Skeletal muscle satellite cell (primary cell): ENCODE results near the gene OGA.

Experiments
- H3K27me3 ChIP-seq: 2 replicates; pipeline ENCODE4 v1.7.0; 2013; ENCODE audit warnings: low read length; ENCODE audit not compliant: control insufficient read depth, insufficient read depth
- H3K36me3 ChIP-seq: 2 replicates; pipeline ENCODE4 v1.7.0; 2013; ENCODE audit warnings: mild to moderate bottlenecking, control low read depth, low read length; ENCODE audit not compliant: insufficient read depth
- H3K4me1 ChIP-seq: 2 replicates; pipeline ENCODE4 v1.7.0; 2013; ENCODE audit warnings: low read length; ENCODE audit not compliant: control insufficient read depth, insufficient read depth
- H3K4me2 ChIP-seq: 2 replicates; pipeline ENCODE4 v1.7.0; 2013; ENCODE audit warnings: mild to moderate bottlenecking, low read length
- H3K4me3 ChIP-seq: 2 replicates; pipeline ENCODE4 v1.7.0; 2013; ENCODE audit warnings: low read length
- H3K9ac ChIP-seq: 2 replicates; pipeline ENCODE4 v1.7.0; 2013; ENCODE audit warnings: mild to moderate bottlenecking, low read depth, low read length, moderate library complexity
- H3K9me3 ChIP-seq: replicated peaks from 2 replicates; pipeline ENCODE4 v1.7.0; 2013; ENCODE audit warnings: mild to moderate bottlenecking, control low read depth, low read length

The OGA gene

DNA sequence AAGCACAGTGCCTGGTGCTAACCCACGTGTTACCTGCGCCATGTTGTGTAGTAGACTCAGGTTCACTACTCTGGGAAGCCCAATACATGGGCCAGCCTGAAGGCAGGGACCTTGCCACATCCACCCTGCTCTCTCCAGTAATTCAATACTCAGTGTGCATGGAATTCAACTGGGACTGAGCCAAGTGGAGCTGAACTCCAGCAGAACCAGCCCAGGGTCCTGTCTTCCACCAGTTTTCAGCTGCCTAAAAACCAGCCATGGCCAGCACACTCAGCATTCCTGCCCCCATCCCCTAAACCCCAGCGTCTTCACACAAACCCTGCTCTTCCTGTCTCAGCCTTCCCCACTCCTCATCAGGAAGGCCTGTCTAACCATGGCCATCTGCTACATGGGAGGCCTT is 57.7 kb downstream of the OGA start:
- peaks cover 57% of the 10 kb centered on the region for H3K27me3 ChIP-seq
- no peaks in the 10 kb centered on the region for H3K4me1 ChIP-seq
- H3K4me2 ChIP-seq = no peak overlapping the region
- H3K9ac ChIP-seq = no peak overlapping the region
- H3K4me3 ChIP-seq = no peak overlapping the region
- no peaks in the 10 kb centered on the region for H3K36me3 ChIP-seq
- no peaks in the 10 kb centered on the region for H3K9me3 ChIP-seq

DNA sequence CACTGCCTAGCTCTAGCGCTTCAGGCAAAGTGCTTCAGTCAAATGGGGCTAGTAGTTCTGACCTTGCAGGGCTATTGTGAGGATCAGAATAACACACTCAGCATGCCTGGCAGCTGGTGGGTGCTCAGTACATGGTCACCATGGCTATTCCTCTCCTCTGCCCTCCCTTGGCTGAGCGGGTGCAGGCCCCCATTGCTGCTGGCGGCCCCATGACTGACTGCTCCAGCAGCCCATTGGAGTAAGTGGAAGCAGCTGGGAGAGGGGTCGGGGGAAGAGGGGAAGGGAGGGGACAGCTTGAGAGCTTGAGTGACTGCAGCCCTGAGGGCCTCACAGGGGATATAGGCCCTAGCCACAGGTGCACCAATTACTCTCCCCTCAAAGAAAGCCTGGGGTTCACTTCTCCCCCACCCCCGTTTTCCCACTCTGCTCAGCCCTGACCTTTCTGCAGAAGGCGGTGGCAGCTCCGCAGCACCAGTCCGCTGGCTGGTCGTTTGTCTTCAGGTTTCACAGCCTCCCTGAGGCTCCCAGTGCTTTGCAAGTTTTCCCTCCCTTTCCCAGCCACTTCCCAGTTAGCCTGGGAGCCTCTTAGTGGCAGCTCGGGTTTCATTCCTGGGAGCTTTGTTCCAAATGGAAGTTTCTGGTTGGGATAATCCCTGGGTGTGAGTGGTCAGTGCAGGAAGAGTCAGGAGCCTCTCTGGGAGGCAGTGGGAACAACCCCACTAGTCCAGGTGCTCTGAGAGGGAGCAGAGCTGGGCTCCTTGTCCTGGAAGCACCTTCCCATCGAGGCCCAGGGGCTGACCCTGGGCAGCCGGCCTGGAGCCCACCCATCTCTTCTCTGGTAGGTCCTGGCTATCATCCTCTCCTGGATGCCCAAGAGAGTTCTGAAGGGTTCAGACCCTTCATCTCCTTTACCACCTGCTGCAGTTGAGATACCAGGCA is 58.7 kb downstream of the OGA start:
- no peaks in the 10 kb centered on the region for H3K9me3 ChIP-seq

DNA sequence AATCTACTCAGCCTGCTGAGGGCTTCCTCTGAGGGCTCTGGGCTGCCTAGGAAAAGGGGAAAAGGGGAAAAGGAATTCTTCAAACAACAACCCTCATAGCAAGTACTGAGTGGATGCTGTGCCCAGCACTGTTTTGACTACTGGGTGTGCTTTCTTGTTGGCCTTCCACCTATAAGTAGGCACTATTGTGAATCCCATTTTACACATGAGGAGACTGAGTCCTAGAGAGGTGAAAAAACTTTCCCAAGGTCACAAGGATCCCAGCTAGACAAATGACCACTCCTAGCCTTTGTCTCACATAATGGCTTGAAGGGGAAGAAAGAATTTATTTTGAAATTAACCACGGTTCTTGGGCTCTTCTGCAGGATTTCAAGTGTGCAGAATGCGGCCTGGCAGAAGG is 59.4 kb downstream of the OGA start:
- H3K27me3 ChIP-seq = peaks cover 60% of the 10 kb centered on the region
- no peak overlapping the region for H3K4me3 ChIP-seq
- H3K4me2 ChIP-seq = no peak overlapping the region
- H3K4me1 ChIP-seq = no peaks in the 10 kb centered on the region
- no peaks in the 10 kb centered on the region for H3K36me3 ChIP-seq
- H3K9ac ChIP-seq = no peak overlapping the region
- no peaks in the 10 kb centered on the region for H3K9me3 ChIP-seq

More for the DNA sequence above, 58.7 kb downstream of the OGA start:
- Histone ChIP-seq H3K27me3 (peaks cover 55% of the 10 kb centered on the region), H3K4me3 (no peak overlapping the region), H3K9ac (no peak overlapping the region), H3K4me1 (no peaks in the 10 kb centered on the region), H3K36me3 (no peaks in the 10 kb centered on the region), H3K4me2 (no peak overlapping the region)

DNA sequence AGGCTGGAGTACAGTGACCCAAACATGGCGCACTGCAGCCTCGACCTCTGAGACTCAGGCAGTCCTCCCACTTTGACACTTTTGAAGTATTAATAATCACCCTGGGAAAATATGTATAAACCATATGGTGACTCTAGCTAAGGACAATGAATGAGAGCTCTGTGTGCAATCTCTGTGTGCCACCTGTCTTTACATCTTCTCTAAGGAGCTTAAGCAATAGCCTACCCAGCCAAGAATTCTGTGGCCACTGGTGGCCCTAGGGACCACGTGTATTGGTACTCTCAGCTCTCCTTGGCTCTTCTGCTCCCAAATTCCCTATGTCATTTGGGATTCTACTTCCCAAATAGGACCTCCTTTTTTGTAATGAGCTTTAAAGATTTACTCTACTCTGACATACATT is 66.0 kb downstream of the OGA start:
- Histone ChIP-seq H3K9ac (no peak overlapping the region), H3K27me3 (peaks cover 48% of the 10 kb centered on the region), H3K36me3 (no peaks in the 10 kb centered on the region), H3K9me3 (no peaks in the 10 kb centered on the region), H3K4me1 (no peaks in the 10 kb centered on the region), H3K4me2 (no peak overlapping the region), H3K4me3 (no peak overlapping the region)

DNA sequence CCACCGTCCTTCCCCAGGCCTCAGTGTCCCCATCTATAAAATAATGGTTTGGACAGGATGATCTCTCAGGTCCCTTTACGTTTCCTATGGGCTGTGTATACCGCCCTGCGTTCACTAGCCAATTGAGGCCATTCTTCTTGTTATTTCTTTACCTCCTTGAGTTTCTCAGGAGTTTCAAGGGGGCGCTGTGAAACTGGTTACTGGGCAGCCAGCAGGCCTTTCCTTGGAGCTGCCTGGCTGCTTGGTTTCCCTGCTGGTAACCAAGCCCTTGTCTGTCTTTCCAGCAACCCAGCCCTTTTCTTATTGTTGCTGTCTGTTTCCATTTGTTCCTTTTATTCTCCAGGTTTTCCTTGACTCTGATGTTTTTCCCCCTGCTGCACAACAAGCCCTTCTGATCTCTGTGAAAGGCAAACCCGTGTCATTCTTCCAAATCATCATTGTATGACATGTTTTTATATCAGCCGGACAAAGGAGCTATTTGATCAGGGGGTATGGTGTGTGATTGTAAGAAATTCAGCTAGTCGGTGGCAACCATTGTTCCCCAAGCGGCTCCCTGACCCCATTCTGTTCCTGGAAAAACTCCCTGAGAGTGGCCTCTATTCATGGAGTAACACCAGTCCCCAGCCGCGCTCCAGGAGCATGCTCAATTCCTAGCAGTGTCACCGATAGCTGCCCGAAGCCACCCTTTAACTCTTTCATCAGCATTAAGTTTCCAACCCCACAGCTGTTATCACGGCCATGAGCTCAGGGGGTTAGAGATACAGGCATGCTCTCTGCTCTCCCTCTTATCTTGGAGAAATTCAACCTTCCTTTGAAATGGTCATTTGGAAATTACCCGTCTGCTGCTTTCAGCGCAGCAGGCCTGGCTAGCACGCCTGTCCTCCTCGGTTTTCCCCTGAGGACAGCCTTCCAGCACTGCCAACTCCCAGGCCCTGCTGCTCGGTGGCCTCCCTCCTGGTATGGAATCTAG is 68.9 kb downstream of the OGA start:
- Histone ChIP-seq H3K27me3 (peaks cover 46% of the 10 kb centered on the region), H3K4me1 (no peaks in the 10 kb centered on the region), H3K4me3 (no peak overlapping the region), H3K9ac (no peak overlapping the region), H3K36me3 (no peaks in the 10 kb centered on the region), H3K4me2 (no peak overlapping the region), H3K9me3 (no peaks in the 10 kb centered on the region)

DNA sequence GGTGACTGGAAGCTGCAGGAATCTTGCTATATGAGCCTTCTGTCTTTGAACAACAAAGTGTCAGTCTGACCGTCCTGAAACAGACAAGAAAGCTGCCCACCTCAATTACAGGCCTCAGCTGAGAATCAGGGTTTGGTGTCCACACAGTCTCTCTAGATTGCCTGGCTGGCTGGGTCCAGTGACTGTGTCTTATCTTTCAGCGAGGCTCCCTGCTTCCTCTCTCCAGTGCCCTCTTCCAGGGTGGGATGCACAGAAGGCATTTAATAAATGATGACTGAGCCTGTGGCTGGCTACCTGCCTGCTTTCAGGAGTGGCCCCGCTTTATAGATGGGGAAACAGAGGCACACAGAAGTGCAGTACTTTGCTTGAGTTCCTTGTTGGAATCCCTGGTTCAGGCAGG is 69.7 kb downstream of the OGA start:
- no peak overlapping the region for H3K4me3 ChIP-seq
- H3K27me3 ChIP-seq = peaks cover 45% of the 10 kb centered on the region
- H3K4me2 ChIP-seq = no peak overlapping the region
- H3K9me3 ChIP-seq = no peaks in the 10 kb centered on the region
- H3K9ac ChIP-seq = no peak overlapping the region
- H3K36me3 ChIP-seq = no peaks in the 10 kb centered on the region
- H3K4me1 ChIP-seq = no peaks in the 10 kb centered on the region

DNA sequence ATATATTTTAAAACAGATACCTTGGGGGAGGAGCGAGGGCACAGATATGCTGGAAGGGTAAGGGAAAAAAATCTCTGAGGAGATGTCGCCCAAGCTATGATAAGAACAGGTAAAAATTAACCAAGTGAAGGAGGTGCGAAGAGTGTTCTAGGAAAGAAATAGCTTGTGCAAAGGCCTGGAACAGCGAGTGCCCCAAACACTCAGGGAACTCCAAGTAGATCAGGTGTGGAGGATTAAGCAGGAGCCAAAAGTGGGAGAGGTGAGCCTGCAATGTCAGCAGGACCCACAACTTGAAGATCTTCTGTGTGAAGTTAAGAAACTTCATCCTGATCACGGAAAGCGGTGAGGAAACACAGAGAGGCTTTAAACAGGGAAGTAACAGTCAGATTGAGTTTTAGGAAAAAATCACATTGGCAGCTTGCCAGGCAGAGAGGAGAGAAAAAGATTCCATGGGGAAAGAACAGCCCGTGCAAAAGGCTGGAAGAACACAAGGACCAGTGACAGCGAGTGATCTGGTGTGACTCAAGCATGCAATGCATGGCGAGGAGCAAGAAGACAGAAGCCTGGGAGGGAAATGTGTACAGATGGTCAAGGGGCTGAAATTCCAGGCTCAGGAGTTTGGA is 73.1 kb downstream of the OGA start:
- peaks cover 45% of the 10 kb centered on the region for H3K27me3 ChIP-seq
- no peak overlapping the region for H3K4me2 ChIP-seq
- no peaks in the 10 kb centered on the region for H3K36me3 ChIP-seq
- no peaks in the 10 kb centered on the region for H3K9me3 ChIP-seq
- no peak overlapping the region for H3K4me3 ChIP-seq
- no peaks in the 10 kb centered on the region for H3K4me1 ChIP-seq
- no peak overlapping the region for H3K9ac ChIP-seq

DNA sequence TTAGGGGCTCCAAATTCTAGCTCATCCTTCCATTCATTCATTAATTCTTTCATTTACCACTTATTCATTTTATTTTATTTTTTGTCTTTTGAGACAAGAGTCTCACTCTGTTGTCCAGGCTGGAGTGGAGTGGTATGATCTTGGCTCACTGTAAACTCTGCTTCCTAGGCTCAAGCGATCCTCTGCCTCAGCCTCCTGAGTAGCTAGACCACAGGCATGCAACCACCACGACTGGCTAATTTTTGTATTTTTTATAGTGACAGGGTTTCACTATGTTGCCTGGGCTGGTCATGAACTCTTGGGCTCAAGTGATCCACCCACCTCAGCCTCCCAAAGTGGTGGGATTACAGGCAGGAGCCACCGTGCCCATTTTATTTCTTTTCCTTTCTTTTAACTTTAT is 74.0 kb downstream of the OGA start:
- Histone ChIP-seq H3K4me1 (no peaks in the 10 kb centered on the region), H3K9me3 (no peaks in the 10 kb centered on the region), H3K4me3 (no peak overlapping the region), H3K9ac (no peak overlapping the region), H3K36me3 (no peaks in the 10 kb centered on the region), H3K4me2 (no peak overlapping the region), H3K27me3 (peaks cover 52% of the 10 kb centered on the region)

DNA sequence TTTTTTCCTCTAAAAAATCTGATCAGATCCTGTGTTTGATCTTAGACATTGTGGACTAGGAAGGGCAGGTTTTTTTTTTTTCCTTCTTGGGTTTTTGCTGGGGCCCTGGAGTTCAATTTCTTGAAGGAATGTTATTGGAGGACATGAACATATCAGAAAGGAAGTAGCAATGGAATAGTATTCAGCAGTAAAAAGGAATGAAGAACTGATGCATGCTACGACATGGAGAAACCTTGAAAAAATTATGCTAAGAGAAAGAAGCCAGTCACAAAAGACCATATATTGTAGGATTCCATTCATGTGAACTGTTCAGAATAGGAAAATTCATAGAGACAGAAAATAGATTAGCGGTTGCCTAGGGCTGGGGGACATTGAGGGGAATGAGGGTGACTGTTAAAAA is 76.3 kb downstream of the OGA start:
- H3K4me1 ChIP-seq = no peaks in the 10 kb centered on the region
- H3K4me3 ChIP-seq = no peak overlapping the region
- peaks cover 54% of the 10 kb centered on the region for H3K27me3 ChIP-seq
- H3K36me3 ChIP-seq = no peaks in the 10 kb centered on the region
- H3K9me3 ChIP-seq = no peaks in the 10 kb centered on the region
- no peak overlapping the region for H3K9ac ChIP-seq
- H3K4me2 ChIP-seq = no peak overlapping the region

DNA sequence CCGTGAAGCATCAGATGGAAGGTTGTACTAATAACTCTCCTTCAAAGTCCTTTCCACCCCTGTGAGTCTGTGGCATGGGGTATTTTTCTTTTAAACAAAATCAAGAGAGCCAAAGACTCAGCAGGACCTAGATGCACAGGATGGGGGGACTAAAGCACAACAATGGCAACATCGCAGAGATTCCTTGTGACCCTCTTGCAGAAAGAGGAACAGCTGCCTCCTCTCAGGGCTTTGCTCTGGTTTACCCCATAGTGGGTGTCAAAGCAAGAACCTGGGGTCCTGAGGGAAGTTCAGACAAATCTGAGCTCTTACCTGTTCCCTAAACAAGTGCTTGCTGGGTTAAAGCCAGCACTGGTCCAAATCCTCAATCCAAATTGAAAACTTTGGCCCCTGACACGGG is 81.6 kb downstream of the OGA start:
- no peaks in the 10 kb centered on the region for H3K9me3 ChIP-seq
- no peaks in the 10 kb centered on the region for H3K4me1 ChIP-seq
- no peaks in the 10 kb centered on the region for H3K36me3 ChIP-seq
- no peak overlapping the region for H3K9ac ChIP-seq
- H3K4me2 ChIP-seq = no peak overlapping the region
- H3K4me3 ChIP-seq = no peak overlapping the region
- H3K27me3 ChIP-seq = peaks cover 61% of the 10 kb centered on the region
